ENCODE results near the gene ZNF668.
"Not testable (repeated sequence)": the region's sequence is repeated elsewhere in the genome, so short reads cannot be mapped to it uniquely, and the experiment has no call there.

DNA sequence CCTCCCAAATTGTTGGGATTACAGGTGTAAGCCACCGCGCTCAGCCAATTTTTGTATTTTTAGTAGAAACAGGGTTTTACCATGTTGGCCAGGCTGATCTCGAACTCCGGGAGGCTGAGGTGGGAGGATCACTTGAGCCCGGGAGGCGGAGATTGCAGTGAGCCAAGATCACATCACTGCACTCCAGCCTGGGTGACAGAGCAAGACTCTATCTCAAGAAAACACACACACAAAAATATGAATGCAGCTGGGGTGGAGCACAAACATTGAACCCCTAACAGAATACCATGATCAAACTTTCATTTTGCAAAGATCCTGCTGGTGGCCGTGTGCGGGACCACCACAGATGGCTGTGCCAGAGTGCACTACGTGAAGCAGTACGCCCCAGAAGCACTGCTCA is 56.3 kb downstream of the ZNF668 start:
- TF ChIP-seq, protein P1, sequence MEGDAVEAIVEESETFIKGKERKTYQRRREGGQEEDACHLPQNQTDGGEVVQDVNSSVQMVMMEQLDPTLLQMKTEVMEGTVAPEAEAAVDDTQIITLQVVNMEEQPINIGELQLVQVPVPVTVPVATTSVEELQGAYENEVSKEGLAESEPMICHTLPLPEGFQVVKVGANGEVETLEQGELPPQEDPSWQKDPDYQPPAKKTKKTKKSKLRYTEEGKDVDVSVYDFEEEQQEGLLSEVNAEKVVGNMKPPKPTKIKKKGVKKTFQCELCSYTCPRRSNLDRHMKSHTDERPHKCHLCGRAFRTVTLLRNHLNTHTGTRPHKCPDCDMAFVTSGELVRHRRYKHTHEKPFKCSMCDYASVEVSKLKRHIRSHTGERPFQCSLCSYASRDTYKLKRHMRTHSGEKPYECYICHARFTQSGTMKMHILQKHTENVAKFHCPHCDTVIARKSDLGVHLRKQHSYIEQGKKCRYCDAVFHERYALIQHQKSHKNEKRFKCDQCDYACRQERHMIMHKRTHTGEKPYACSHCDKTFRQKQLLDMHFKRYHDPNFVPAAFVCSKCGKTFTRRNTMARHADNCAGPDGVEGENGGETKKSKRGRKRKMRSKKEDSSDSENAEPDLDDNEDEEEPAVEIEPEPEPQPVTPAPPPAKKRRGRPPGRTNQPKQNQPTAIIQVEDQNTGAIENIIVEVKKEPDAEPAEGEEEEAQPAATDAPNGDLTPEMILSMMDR (IDR thresholded peaks at IDR 0.05) = not testable (repeated sequence)
- not testable (repeated sequence) for TF ChIP-seq ZFX (IDR thresholded peaks at IDR 0.05; ENCODE audit: borderline replicate concordance)

Measured in 22Rv1 (cell line).